Activated B cell treated with CpG ODN at 0.5 μM for 24 hours (primary cell): ENCODE measurements around the gene ELOVL6. TPM values are rescaled to one million over a fixed set of nuclear protein-coding genes. Genes with fewer than 3 reads are reported as not detected.
A peak's percentile ranks its signal among the peaks of the same experiment; 100 is the strongest.

Source experiments
- ATAC-seq: fragments of 200-7000 bp; cut with Tn5 transposase; one replicate; pipeline ENCODE4 v1.10.0; 2021; ENCODE audit warnings: low read depth, mild to moderate bottlenecking, moderate library complexity
- CTCF ChIA-PET: fragments of 350-600 bp; sonication (Branson Sonifier 250); formaldehyde crosslinking; loops from one replicate; lab custom pipeline; 2021; ENCODE audit warnings: antibody characterized with exemption; lab: Charles Lee
- POLR2A ChIA-PET: fragments of 350-600 bp; sonication (Branson Sonifier 250); formaldehyde crosslinking; loops from one replicate; lab custom pipeline; 2021; ENCODE audit warnings: antibody characterized with exemption; lab: Charles Lee
- DNase-seq: peaks from one replicate; pipeline ENCODE4 v3.0.0; 2022
- H3K27ac Mint-ChIP-seq: one replicate; pipeline ENCODE4 v1.8.0; 2020; ENCODE audit warnings: mixed read lengths
- H3K27me3 Mint-ChIP-seq: one replicate; pipeline ENCODE4 v1.8.0; 2021; ENCODE audit warnings: mixed read lengths
- H3K36me3 Mint-ChIP-seq: one replicate; pipeline ENCODE4 v1.8.0; 2021; ENCODE audit warnings: low read depth, mixed read lengths
- H3K4me1 Mint-ChIP-seq: one replicate; pipeline ENCODE4 v1.8.0; 2021; ENCODE audit warnings: mixed read lengths
- H3K4me3 Mint-ChIP-seq: one replicate; pipeline ENCODE4 v1.8.0; 2020; ENCODE audit warnings: mild to moderate bottlenecking, mixed read lengths
- H3K9me3 Mint-ChIP-seq: one replicate; pipeline ENCODE4 v1.8.0; 2020; ENCODE audit warnings: mixed read lengths
- intact Hi-C: fragments of 100-400 bp; cut with micrococcal nuclease; formaldehyde crosslinking; loops from one replicate; pipeline ENCODE4 v1.15.1; 2024
- total RNA-seq: library from RNA; stranded (reverse); gene quantifications from 2 replicates; pipeline ENCODE4 v1.2.3, GENCODE V29; 2022
- TF ChIP-seq, protein P1 (sequence below): fragments of 200-600 bp; IDR thresholded peaks from one replicate; pipeline ENCODE4 v1.8.0; 2022; ENCODE audit warnings: antibody characterized with exemption, mild to moderate bottlenecking

Gene ELOVL6
- total RNA-seq, 1 donor from 2014 or later, result 2.1 TPM

DNA sequence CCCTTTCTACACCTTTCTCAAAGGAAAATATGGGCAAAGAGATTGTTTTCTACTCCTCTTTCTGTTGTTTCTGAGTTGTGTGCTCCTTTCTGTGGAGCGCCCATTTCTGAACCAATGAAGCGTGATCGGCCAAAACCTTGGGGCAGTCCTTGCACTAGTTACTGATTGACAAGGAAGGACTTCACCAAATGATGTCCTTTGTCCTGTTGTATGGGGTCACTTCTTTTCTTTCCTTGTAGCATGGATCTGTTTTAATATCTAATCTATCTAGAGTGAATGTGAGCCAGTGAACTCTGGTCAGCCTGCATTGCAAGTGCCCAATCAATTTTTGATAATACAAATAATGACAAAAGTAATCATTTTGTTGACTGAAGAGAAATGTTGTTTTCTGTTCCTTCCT, 191.2 kb downstream of the ELOVL6 start:
- CTCF ChIA-PET, result interaction anchor here (1.4 to 11.2 kb wide), 3 partner anchors 9 to 514 kb away, joined by 5 to 232 read pairs (median 6); no protein-coding TSS in a partner anchor
- Mint-ChIP-seq H3K27ac (no peak overlapping the region), H3K4me3 (no peak overlapping the region), H3K36me3 (no peaks in the 10 kb centered on the region), H3K9me3 (no peaks in the 10 kb centered on the region), H3K4me1 (no peaks in the 10 kb centered on the region), H3K27me3 (peaks cover 8% of the 10 kb centered on the region)
- DNase-seq, result no peak
- POLR2A ChIA-PET, result no interaction called here
- intact Hi-C loops, result loop anchor here (10.0 kb wide), 1 partner anchor 1928 kb away; no protein-coding TSS in a partner anchor
- TF ChIP-seq, protein P1, sequence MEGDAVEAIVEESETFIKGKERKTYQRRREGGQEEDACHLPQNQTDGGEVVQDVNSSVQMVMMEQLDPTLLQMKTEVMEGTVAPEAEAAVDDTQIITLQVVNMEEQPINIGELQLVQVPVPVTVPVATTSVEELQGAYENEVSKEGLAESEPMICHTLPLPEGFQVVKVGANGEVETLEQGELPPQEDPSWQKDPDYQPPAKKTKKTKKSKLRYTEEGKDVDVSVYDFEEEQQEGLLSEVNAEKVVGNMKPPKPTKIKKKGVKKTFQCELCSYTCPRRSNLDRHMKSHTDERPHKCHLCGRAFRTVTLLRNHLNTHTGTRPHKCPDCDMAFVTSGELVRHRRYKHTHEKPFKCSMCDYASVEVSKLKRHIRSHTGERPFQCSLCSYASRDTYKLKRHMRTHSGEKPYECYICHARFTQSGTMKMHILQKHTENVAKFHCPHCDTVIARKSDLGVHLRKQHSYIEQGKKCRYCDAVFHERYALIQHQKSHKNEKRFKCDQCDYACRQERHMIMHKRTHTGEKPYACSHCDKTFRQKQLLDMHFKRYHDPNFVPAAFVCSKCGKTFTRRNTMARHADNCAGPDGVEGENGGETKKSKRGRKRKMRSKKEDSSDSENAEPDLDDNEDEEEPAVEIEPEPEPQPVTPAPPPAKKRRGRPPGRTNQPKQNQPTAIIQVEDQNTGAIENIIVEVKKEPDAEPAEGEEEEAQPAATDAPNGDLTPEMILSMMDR, result no peak
- no peak for ATAC-seq

- DNase-seq (no peak), ATAC-seq (peak; percentile 60)
- Mint-ChIP-seq H3K36me3 (no peaks in the 10 kb centered on the region), H3K27me3 (peaks cover 6% of the 10 kb centered on the region), H3K4me3 (no peak overlapping the region), H3K27ac (no peak overlapping the region), H3K9me3 (no peaks in the 10 kb centered on the region), H3K4me1 (no peaks in the 10 kb centered on the region)
- CTCF ChIA-PET, result interaction anchor here (0.9 to 11.2 kb wide), 4 partner anchors 44 to 636 kb away, joined by 3 to 232 read pairs (median 5); no protein-coding TSS in a partner anchor
- TF ChIP-seq, protein P1, result peak; percentile 83
- POLR2A ChIA-PET, result no interaction called here
- intact Hi-C loops, result loop anchor here (1.0 to 10.0 kb wide), 5 partner anchors 206 to 1929 kb away; no protein-coding TSS in a partner anchor
Measured at GRCh38 chr4:110005461-110006056, 192.9 kb downstream of the ELOVL6 start.

DNA sequence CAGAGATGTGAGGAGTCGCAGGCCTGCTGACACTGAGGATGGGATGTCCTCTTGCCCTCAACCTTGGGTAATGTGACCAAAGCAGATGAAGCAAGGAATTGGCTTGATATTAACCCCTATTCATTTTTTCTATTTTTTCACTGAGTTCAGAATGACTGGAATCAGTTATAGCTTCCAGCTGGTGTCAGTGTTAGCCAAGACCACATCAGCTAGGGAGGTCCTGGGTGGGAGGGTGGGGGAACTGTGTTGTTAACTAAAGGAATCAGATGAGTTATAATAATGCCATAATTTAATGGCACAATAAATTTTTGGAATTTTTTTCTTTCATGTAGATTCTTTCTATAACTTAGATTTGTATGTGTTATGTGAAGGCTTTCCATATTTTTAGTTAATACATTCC, 193.9 kb downstream of the ELOVL6 start:
- ChIA-PET POLR2A (no interaction called here), CTCF (interaction anchor here (11.2 kb wide), 1 partner anchor 508 kb away, joined by 232 read pairs; no protein-coding TSS in a partner anchor)
- TF ChIP-seq, protein P1, result no peak
- Mint-ChIP-seq H3K9me3 (no peaks in the 10 kb centered on the region), H3K4me1 (no peaks in the 10 kb centered on the region), H3K36me3 (no peaks in the 10 kb centered on the region), H3K4me3 (no peak overlapping the region), H3K27me3 (peaks cover 6% of the 10 kb centered on the region), H3K27ac (no peak overlapping the region)
- ATAC-seq (no peak), DNase-seq (no peak)
- intact Hi-C loops, result loop anchor here (10.0 kb wide), 1 partner anchor 1930 kb away; no protein-coding TSS in a partner anchor

DNA sequence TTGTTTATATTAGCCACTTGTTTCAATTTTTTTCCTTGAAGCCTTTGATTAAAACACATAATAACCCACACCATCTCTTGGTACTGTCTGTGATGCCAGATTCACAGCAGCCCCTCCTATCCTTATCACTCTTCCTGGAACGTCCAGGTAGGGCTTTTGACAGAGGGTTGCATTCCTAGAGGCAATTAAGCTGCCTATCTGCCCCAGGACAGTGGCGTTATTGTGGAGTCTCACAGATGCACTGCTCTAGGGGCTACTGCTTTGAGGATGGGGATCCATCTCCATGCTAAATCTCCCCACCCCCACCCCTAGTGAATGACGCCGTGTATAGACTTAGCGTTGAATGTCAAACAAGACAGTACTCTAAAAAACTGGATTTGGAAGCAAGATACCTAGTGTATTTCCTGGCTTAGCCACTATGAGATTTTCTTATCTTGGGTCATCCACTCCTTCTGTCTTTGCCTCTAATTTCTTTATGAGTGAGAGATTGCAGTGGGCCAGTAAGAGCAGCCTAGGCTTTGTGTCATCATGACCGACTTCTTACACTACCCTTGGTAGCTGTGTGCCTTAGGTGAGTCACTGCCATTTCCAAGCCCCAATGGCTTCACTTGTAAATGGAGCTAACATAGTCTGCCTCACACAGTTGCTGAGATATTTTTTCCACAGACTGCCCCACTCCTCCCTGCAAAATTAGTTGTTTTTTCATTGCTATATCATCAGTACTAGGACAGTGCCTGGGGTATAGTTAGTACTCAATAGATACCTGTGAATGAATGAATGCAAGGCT, 194.8 kb downstream of the ELOVL6 start:
- H3K36me3 Mint-ChIP-seq, result no peaks in the 10 kb centered on the region
- H3K27me3 Mint-ChIP-seq, result peaks cover 8% of the 10 kb centered on the region
- no peak overlapping the region for H3K4me3 Mint-ChIP-seq
- ChIA-PET POLR2A (no interaction called here), CTCF (interaction anchor here (11.2 kb wide), 1 partner anchor 509 kb away, joined by 232 read pairs; no protein-coding TSS in a partner anchor)
- DNase-seq, result no peak
- TF ChIP-seq, protein P1, result no peak
- no peaks in the 10 kb centered on the region for H3K9me3 Mint-ChIP-seq
- no peak for ATAC-seq
- intact Hi-C loops, result loop anchor here (10.0 kb wide), 1 partner anchor 1931 kb away; no protein-coding TSS in a partner anchor
- no peak overlapping the region for H3K27ac Mint-ChIP-seq
- H3K4me1 Mint-ChIP-seq, result no peaks in the 10 kb centered on the region

DNA sequence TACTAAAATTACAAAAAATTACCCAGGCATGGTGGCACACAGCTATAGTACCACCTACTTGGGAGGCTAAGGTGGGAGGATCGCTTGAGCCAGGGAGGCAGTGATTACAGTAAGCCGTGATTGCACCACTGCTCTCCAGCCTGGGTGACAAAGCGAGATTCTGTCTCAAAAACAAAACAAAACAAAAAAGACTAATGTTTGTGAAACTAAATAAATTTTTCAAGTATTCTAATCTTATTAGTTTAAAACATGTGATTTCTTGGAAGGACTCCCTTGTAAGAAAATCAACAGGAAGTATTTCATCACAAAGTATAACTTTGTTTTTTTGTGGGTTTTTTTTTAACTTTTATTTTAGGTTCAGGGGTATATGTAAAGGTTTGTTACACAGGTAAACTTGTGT, 196.1 kb downstream of the ELOVL6 start:
- TF ChIP-seq, protein P1, result no peak
- Mint-ChIP-seq H3K9me3 (no peaks in the 10 kb centered on the region), H3K36me3 (no peaks in the 10 kb centered on the region), H3K27ac (no peak overlapping the region), H3K27me3 (peaks cover 10% of the 10 kb centered on the region), H3K4me3 (no peak overlapping the region), H3K4me1 (no peaks in the 10 kb centered on the region)
- intact Hi-C loops, result loop anchor here (10.0 kb wide), 1 partner anchor 1932 kb away; no protein-coding TSS in a partner anchor
- no peak for DNase-seq
- POLR2A ChIA-PET, result no interaction called here
- CTCF ChIA-PET, result interaction anchor here (11.2 kb wide), 1 partner anchor 511 kb away, joined by 232 read pairs; no protein-coding TSS in a partner anchor
- no peak for ATAC-seq
